ENCODE measurements around the gene ZNF277. TPM values are rescaled to one million over a fixed set of nuclear protein-coding genes. Genes with fewer than 3 reads are reported as not detected.

Gene ZNF277, protein sequence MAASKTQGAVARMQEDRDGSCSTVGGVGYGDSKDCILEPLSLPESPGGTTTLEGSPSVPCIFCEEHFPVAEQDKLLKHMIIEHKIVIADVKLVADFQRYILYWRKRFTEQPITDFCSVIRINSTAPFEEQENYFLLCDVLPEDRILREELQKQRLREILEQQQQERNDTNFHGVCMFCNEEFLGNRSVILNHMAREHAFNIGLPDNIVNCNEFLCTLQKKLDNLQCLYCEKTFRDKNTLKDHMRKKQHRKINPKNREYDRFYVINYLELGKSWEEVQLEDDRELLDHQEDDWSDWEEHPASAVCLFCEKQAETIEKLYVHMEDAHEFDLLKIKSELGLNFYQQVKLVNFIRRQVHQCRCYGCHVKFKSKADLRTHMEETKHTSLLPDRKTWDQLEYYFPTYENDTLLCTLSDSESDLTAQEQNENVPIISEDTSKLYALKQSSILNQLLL
- 14.7 and 26.5 TPM in 2 replicates for total RNA-seq

DNA sequence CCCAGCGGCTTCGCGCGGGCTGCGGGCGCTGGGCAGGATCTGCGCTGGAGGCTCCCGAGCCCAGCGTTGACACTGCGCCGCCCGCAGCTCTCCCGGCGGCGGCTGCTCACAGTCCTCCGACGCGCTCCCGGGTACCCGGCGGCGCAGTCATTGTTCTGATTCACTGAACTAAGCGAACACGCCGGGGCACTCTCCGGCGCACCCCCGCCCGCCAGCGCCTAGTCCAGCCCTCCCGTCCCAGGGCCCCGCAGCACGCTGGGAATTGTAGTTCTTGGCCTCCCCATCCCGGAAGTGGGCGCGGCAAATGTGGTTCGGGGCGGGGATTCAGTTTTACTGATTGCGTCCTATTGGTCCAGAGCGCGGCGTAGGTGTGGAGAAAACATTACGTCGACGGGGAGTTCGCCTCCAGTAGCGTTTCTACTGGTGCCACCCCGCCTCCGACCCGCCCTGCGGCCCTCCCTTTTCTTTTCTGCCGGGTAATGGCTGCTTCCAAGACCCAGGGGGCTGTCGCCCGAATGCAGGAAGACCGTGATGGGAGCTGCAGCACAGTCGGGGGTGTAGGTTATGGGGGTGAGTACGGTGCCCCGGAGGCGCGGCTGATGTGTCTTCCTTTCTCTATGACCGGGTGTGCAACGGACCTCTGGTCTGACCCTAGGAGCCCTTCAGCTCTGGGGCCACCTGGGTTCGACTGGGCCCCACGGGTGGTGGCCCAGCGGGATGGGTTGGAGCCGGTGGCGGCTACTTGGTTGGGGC, at the start of gene ZNF277, which contains the start of gene DOCK4:
ZNF277 (plus strand) TSS at position 458 of the 753 bp plus-strand sequence; CDS start at position 480, 22 bp downstream.
DOCK4 (minus strand) TSS at position 162 of the 753 bp plus-strand sequence. CDS start 261 bp downstream, outside the sequence.

Other genes starting within 250 kb of the ZNF277 start
- 5.2 and 12.8 TPM in 2 replicates for gene DOCK4, start 296 bp upstream of the ZNF277 start, total RNA-seq
- 29.1 and 42.3 TPM in 2 replicates for gene IFRD1, start 243.8 kb downstream of the ZNF277 start, total RNA-seq

All from cardiac atrium fibroblast (primary cell).